Esophagus muscularis mucosa (tissue), 4 donors: ENCODE data around the gene NRF1. TPM values are rescaled to one million over a fixed set of nuclear protein-coding genes. Genes with fewer than 3 reads are reported as not detected.
"Not testable (repeated sequence)": the region's sequence is repeated elsewhere in the genome, so short reads cannot be mapped to it uniquely, and the experiment has no call there.

Source experiments
- DNase-seq: peaks from one replicate; pipeline ENCODE4 v3.0.0-alpha.2; 2017; ENCODE audit errors: extremely low spot score
- H3K27ac ChIP-seq, 4 donors: fragments of 200-600 bp; sonication (generic); replicated peaks in 1 of 4; 1 replicate in 3 of 4; 2 replicates in 1 of 4; pipeline ENCODE4 v1.5.1; 2016 to 2019; ENCODE audit warnings: mild to moderate bottlenecking in 1 of 4
- H3K27me3 ChIP-seq, 4 donors: fragments of 200-600 bp; sonication (generic); one replicate each; pipeline versions ENCODE4 v1.5.1 to v1.6.0; 2016 to 2019
- H3K36me3 ChIP-seq, 4 donors: fragments of 200-600 bp; sonication (generic); one replicate each; pipeline ENCODE4 v1.5.1; 2016 to 2019
- H3K4me1 ChIP-seq, 4 donors: fragments of 200-600 bp; sonication (generic); one replicate each; pipeline ENCODE4 v1.5.1; 2016 to 2019
- H3K4me3 ChIP-seq, 4 donors: fragments of 200-600 bp; sonication (generic); 1 replicate in 2 of 4; 2 replicates in 2 of 4; pipeline ENCODE4 v1.5.1; 2016 to 2019; ENCODE audit warnings: mild to moderate bottlenecking in 4 of 4, moderate library complexity in 1 of 4
- H3K9me3 ChIP-seq, 4 donors: fragments of 200-600 bp; sonication (generic); 1 replicate in 3 of 4; 2 replicates in 1 of 4; pipeline ENCODE4 v1.5.1; 2016 to 2019
- CTCF ChIP-seq, 3 experiments: fragments of 200-600 bp in 2 of 3; fragments of 450-650 bp in 1 of 3; sonication (generic) in 2 of 3; IDR thresholded peaks; one replicate each; pipeline ENCODE4 v1.5.1; 2017 to 2019; ENCODE audit warnings: antibody characterized with exemption in 3 of 3, mild to moderate bottlenecking in 2 of 3, moderate library complexity in 1 of 3
- EP300 ChIP-seq: sonication (generic); formaldehyde crosslinking; IDR thresholded peaks from one replicate; pipeline ENCODE4 v1.6.1; 2017; ENCODE audit warnings: antibody characterized with exemption
- POLR2A ChIP-seq: fragments of 450-650 bp; IDR thresholded peaks from one replicate; pipeline ENCODE4 v1.6.1; 2017; ENCODE audit warnings: antibody characterized with exemption, moderate library complexity, mild to moderate bottlenecking, low read depth
- POLR2AphosphoS5 ChIP-seq, 2 donors: sonication (generic); formaldehyde crosslinking; IDR thresholded peaks; one replicate each; pipeline ENCODE4 v1.6.1; 2017; ENCODE audit warnings: antibody characterized with exemption in 2 of 2
- WGBS: methylation state at CpG from one replicate; pipeline ENCODE4 v1.1.5; 2018; 5-methylcytosine and 5-hydroxymethylcytosine counted together
- intact Hi-C: fragments of 100-400 bp; cut with DNase I; formaldehyde crosslinking; loops from one replicate; pipeline ENCODE4 v1.15.1; 2023
- total RNA-seq, 4 donors: library from RNA; depleted of rRNA; stranded (reverse); fragments of >200 nt; gene quantifications; one replicate each; pipeline versions ENCODE4 v1.1.0 to v1.2.1, GENCODE V29; 2016

NRF1 gene
- total RNA-seq, 4 donors from 2014 or later: 8.7 to 19.1 (median 15.9) TPM

GRCh38 chr7:129793506-129794310, 182.2 kb downstream of the NRF1 start:
- intact Hi-C loops: no loop called here
- H3K4me1 ChIP-seq: no peaks in the 10 kb centered on the region

GRCh38 chr7:129794461-129794860, 182.9 kb downstream of the NRF1 start:
- H3K36me3 ChIP-seq, intact Hi-C loops, DNase-seq, H3K4me1 ChIP-seq, H3K27ac ChIP-seq, H3K4me3 ChIP-seq, H3K9me3 ChIP-seq: not testable (repeated sequence)
- WGBS: 94% methylated on average over 9 of the region's 9 CpGs
- peaks cover 0 to 34% (median 0%) of the 10 kb centered on the region in 4 donors for H3K27me3 ChIP-seq

More at GRCh38 chr7:129793506-129794310, 182.2 kb downstream of the NRF1 start:
- no peaks in the 10 kb centered on the region for H3K9me3 ChIP-seq
- DNase-seq: no peak
- H3K4me3 ChIP-seq: no peak overlapping the region
- peaks cover 0 to 39% (median 2%) of the 10 kb centered on the region in 4 donors for H3K27me3 ChIP-seq
- H3K27ac ChIP-seq: no peak overlapping the region
- TF ChIP-seq CTCF (IDR thresholded peaks at IDR 0.05) (no peak), EP300 (no peak), POLR2AphosphoS5 (IDR thresholded peaks at IDR 0.05) (no peak), POLR2A (no peak)
- WGBS: 82% methylated on average over 9 of the region's 9 CpGs
- H3K36me3 ChIP-seq: peaks cover 0 to 3% (median 0%) of the 10 kb centered on the region in 4 donors

- intact Hi-C loops: no loop called here
- TF ChIP-seq CTCF (IDR thresholded peaks at IDR 0.05) (no peak), POLR2AphosphoS5 (IDR thresholded peaks at IDR 0.05) (no peak), EP300 (no peak), POLR2A (no peak)
- no peak overlapping the region for H3K4me3 ChIP-seq
- no peaks in the 10 kb centered on the region for H3K9me3 ChIP-seq
- no peak overlapping the region for H3K27ac ChIP-seq
- peaks cover 0 to 3% (median 0%) of the 10 kb centered on the region in 4 donors for H3K36me3 ChIP-seq
- H3K27me3 ChIP-seq: peaks cover 0 to 21% (median 0%) of the 10 kb centered on the region in 4 donors
- WGBS: 93% methylated on average over 5 of the region's 9 CpGs
- H3K4me1 ChIP-seq: no peaks in the 10 kb centered on the region
- DNase-seq: no peak
These were observed 184.8 kb downstream of the NRF1 start for GRCh38 chr7:129796186-129796775.

GRCh38 chr7:129797214-129797789, 185.8 kb downstream of the NRF1 start:
- Histone ChIP-seq H3K4me1 (no peaks in the 10 kb centered on the region), H3K4me3 (no peak overlapping the region), H3K27me3 (peaks cover 0 to 19% (median 0%) of the 10 kb centered on the region in 4 donors), H3K9me3 (no peaks in the 10 kb centered on the region), H3K36me3 (peaks cover 0 to 3% (median 0%) of the 10 kb centered on the region in 4 donors), H3K27ac (peak overlapping the region in 1 of 4 donors; percentile 20)
- 79% methylated on average over 6 of the region's 7 CpGs for WGBS
- intact Hi-C loops: no loop called here
- TF ChIP-seq CTCF (IDR thresholded peaks at IDR 0.05): no peak
- no peak for TF ChIP-seq EP300
- TF ChIP-seq POLR2AphosphoS5 (IDR thresholded peaks at IDR 0.05): no peak
- no peak for TF ChIP-seq POLR2A
- no peak for DNase-seq
